Thyroid gland (tissue), 4 donors: Measurements from ENCODE around the gene GALE. TPM values are rescaled to one million over a fixed set of nuclear protein-coding genes. Genes with fewer than 3 reads are reported as not detected.
"Not testable (repeated sequence)": the region's sequence is repeated elsewhere in the genome, so short reads cannot be mapped to it uniquely, and the experiment has no call there.

Source experiments
- DNase-seq, 2 donors: peaks; one replicate each; pipeline ENCODE4 v3.0.0-alpha.2; 2019
- H3K27ac ChIP-seq, 3 donors: fragments of 200-600 bp; sonication (generic); 1 replicate in 2 of 3; 2 replicates in 1 of 3; pipeline ENCODE4 v1.5.1; 2016 to 2019; ENCODE audit warnings: mild to moderate bottlenecking in 1 of 3, moderate library complexity in 1 of 3
- H3K27me3 ChIP-seq: fragments of 200-600 bp; sonication (generic); one replicate; pipeline ENCODE4 v1.5.1; 2019
- H3K36me3 ChIP-seq, 2 donors: fragments of 200-600 bp; sonication (generic); one replicate each; pipeline ENCODE4 v1.5.1; 2016 to 2019
- H3K4me1 ChIP-seq, 2 donors: fragments of 200-600 bp; sonication (generic); one replicate each; pipeline ENCODE4 v1.5.1; 2017 to 2019
- H3K4me3 ChIP-seq, 3 donors: fragments of 200-600 bp; sonication (generic); replicated peaks in 1 of 3; 1 replicate in 2 of 3; 2 replicates in 1 of 3; pipeline ENCODE4 v1.5.1; 2016; ENCODE audit warnings: mild to moderate bottlenecking in 1 of 3
- H3K9me3 ChIP-seq: fragments of 200-600 bp; sonication (generic); one replicate; pipeline ENCODE4 v1.5.1; 2017
- POLR2A ChIP-seq, 2 donors: fragments of 450-650 bp; IDR thresholded peaks; one replicate each; pipeline ENCODE4 v1.6.1; 2017; ENCODE audit warnings: antibody characterized with exemption in 2 of 2, mild to moderate bottlenecking in 2 of 2, moderate library complexity in 1 of 2
- WGBS, 2 donors: methylation state at CpG; one replicate each; pipeline ENCODE4 v1.1.5; 2017; 5-methylcytosine and 5-hydroxymethylcytosine counted together
- intact Hi-C: fragments of 100-400 bp; cut with DNase I; formaldehyde crosslinking; loops from one replicate; pipeline ENCODE4 v1.15.1; 2023
- total RNA-seq, 4 donors: library from RNA; depleted of rRNA; stranded (reverse); fragments of >200 nt; gene quantifications; one replicate each; pipeline ENCODE4 v1.2.3, GENCODE V29; 2016
- TF ChIP-seq, protein P1 (sequence below), 6 experiments: fragments of 200-600 bp in 3 of 6; fragments of 450-650 bp in 3 of 6; sonication (generic) in 3 of 6; IDR thresholded peaks; one replicate each; pipeline ENCODE4 v1.5.1; 2016 to 2019; ENCODE audit warnings: antibody characterized with exemption in 6 of 6, mild to moderate bottlenecking in 2 of 6, inconsistent platforms in 1 of 6, moderate library complexity in 1 of 6

GALE gene
- total RNA-seq, result 10 to 100 TPM in 2 of 4 donors, 1 to 10 TPM in 2; 4.6 to 12.6 (median 8.4) TPM

DNA sequence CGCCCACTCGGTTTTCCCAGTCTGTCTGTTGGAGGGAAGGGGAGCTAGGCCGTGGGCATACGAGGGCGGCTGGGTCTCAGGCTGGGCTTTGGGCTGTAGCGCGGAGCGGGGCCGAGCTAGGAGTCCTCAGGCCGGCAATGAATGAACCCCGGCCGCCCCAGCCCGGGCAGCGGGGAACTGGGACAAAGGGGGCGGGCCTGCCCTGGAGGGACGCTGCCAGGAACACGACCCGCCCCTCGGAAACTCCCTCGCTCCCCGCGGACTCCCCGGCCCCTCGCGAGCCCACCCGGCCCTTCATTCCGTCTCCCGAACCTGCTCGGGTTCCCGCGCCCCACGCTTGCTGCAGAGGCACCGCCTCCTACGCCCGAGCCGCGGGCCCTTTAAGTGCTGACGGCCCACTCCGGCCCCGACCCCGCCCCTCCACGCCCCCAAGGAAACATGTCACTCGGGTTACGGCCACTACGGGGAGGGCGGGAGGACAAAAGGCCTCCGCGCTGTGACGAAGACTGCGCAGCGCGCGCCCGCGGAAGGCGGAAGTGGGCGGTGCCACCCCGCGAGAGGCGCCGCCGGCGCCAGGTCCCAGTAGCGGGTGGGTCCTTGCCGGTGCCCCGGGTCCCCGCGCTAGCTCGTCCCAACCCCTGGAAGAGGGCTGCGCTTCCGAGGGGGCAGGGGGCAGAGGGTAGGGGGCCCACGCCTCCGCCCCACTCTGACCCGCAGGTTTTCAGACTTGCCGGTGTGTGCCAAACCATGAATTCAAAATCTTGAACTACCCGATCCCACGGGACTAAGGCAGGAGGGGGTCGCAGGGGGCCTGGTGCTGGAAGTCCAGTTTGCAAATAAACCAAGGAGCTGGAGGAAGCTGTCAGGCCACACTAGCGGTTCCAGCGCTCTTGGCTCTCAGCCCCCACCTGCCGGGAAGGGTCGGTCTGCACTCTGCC lies at the start of gene GALE:
GALE (minus strand) TSS at position 355 of the 938 bp plus-strand sequence. CDS start 1,747 bp downstream, outside the sequence.
- peaks cover 8 to 20% of the 10 kb centered on the region in 2 donors for H3K4me1 ChIP-seq
- H3K4me3 ChIP-seq, result peak within 1 kb of the TSS; percentile 68 to 91 (median 70)
- no peaks in the 10 kb centered on the region for H3K27me3 ChIP-seq
- H3K27ac ChIP-seq, result peak within 1 kb of the TSS; percentile 59 to 89 (median 73)
- TF ChIP-seq POLR2A (IDR thresholded peaks at IDR 0.05), result peak in 1 of 2 donors; percentile 74
- TF ChIP-seq, protein P1, sequence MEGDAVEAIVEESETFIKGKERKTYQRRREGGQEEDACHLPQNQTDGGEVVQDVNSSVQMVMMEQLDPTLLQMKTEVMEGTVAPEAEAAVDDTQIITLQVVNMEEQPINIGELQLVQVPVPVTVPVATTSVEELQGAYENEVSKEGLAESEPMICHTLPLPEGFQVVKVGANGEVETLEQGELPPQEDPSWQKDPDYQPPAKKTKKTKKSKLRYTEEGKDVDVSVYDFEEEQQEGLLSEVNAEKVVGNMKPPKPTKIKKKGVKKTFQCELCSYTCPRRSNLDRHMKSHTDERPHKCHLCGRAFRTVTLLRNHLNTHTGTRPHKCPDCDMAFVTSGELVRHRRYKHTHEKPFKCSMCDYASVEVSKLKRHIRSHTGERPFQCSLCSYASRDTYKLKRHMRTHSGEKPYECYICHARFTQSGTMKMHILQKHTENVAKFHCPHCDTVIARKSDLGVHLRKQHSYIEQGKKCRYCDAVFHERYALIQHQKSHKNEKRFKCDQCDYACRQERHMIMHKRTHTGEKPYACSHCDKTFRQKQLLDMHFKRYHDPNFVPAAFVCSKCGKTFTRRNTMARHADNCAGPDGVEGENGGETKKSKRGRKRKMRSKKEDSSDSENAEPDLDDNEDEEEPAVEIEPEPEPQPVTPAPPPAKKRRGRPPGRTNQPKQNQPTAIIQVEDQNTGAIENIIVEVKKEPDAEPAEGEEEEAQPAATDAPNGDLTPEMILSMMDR (IDR thresholded peaks at IDR 0.05), result peak in 1 of 6 experiments; percentile 17
- no peaks in the 10 kb centered on the region for H3K9me3 ChIP-seq
- H3K36me3 ChIP-seq, result peaks cover 0 to 2% of the 10 kb centered on the region in 2 donors
- DNase-seq, result peak; percentile 97 to 98
- WGBS, 2 donors, result 0% methylated on average over 6 to 33 of the region's 82 CpGs
- intact Hi-C loops, result no loop called here

- no peak for DNase-seq
- WGBS, 2 donors, result 93% methylated on average over 12 of the region's 12 CpGs
- Histone ChIP-seq H3K9me3 (no peaks in the 10 kb centered on the region), H3K4me3 (no peak overlapping the region), H3K36me3 (peaks cover 12 to 27% of the 10 kb centered on the region in 2 donors), H3K27ac (no peak overlapping the region), H3K4me1 (no peaks in the 10 kb centered on the region), H3K27me3 (no peaks in the 10 kb centered on the region)
- TF ChIP-seq, protein P1 (IDR thresholded peaks at IDR 0.05), result no peak
- no peak for TF ChIP-seq POLR2A (IDR thresholded peaks at IDR 0.05)
- intact Hi-C loops, result no loop called here
Measured at GRCh38 chr1:23848673-23849616, 48.4 kb upstream of the GALE start.

DNA sequence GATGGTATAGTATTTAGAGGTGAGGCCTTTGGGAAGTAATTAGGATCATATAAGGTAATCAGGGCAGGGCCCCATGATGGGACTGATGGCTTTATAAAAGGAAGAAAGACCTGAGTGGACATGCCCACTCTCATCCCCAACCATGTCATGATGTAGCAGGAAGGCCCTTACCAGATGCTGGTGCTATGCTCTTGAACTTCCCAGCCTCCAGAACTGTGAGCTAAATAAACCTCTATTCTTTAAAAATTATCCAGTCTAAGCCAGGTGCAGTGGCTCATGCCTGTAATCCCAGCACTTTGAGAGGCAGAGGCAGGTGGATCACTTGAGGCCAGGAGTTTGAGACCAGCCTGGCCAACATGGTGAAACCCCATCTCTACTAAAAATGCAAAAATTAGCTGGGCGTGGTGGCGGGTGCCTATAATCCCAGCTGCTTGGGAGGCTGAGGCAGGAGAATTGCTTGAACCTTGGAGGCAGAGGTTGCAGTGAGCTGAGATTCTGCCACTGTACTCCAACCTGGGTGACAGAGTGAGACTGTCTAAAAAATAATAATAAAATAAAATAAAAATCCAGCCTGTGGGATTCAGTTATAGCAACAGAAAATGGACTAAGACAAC lies 47.0 kb upstream of the GALE start:
- peaks cover 12 to 27% of the 10 kb centered on the region in 2 donors for H3K36me3 ChIP-seq
- H3K27ac ChIP-seq, intact Hi-C loops, DNase-seq, H3K9me3 ChIP-seq, H3K4me1 ChIP-seq, H3K4me3 ChIP-seq, H3K27me3 ChIP-seq: not testable (repeated sequence)
- 97 to 100% methylated on average over 2 of the region's 2 CpGs for WGBS, 2 donors

DNA sequence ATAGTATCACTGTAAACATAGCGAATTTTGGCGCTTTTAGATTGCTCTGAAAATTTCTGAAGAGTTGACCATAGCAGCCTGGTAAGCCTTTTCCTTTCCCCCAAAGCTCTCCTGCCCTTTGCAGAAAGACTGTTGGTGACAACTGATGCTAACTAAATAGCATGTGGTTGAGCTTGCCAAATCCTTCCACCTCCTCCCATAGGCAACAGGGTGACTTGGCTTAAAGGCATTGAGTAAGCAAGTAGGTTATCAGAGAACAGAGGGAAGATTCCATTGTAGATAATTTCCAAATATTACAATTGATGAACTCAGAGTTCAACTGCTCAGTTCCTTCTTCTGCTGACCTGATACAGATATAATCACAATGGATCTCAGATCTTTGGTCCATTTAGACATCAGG lies 44.6 kb upstream of the GALE start:
- H3K4me1 ChIP-seq, result no peaks in the 10 kb centered on the region
- H3K4me3 ChIP-seq, result no peak overlapping the region
- peaks cover 12 to 27% of the 10 kb centered on the region in 2 donors for H3K36me3 ChIP-seq
- DNase-seq, result no peak
- TF ChIP-seq, protein P1 (IDR thresholded peaks at IDR 0.05), result no peak
- no peak for TF ChIP-seq POLR2A (IDR thresholded peaks at IDR 0.05)
- intact Hi-C loops, result no loop called here
- no peaks in the 10 kb centered on the region for H3K27me3 ChIP-seq
- WGBS, 2 donors, result 95 to 96% methylated on average over 2 of the region's 2 CpGs
- no peak overlapping the region for H3K27ac ChIP-seq
- H3K9me3 ChIP-seq, result no peaks in the 10 kb centered on the region

- 92 to 96% methylated on average over 5 of the region's 5 CpGs for WGBS, 2 donors
- Histone ChIP-seq H3K4me1 (peaks cover 0 to 3% of the 10 kb centered on the region in 2 donors), H3K9me3 (no peaks in the 10 kb centered on the region), H3K27ac (no peak overlapping the region), H3K36me3 (peaks cover 12 to 27% of the 10 kb centered on the region in 2 donors), H3K27me3 (no peaks in the 10 kb centered on the region), H3K4me3 (no peak overlapping the region)
- intact Hi-C loops, result no loop called here
- DNase-seq, result no peak
- no peak for TF ChIP-seq POLR2A (IDR thresholded peaks at IDR 0.05)
- TF ChIP-seq, protein P1 (IDR thresholded peaks at IDR 0.05), result no peak
Measured at GRCh38 chr1:23843644-23844043, 43.1 kb upstream of the GALE start.
